PC-9 (cell line): Measurements from ENCODE around the gene CSN1S1. TPM values are rescaled to one million over a fixed set of nuclear protein-coding genes. Genes with fewer than 3 reads are reported as not detected.

ENCODE experiments used
- BruUV-seq: library from RNA; stranded (reverse); fragments of 400-500 nt; replicated peaks from 2 replicates; lab custom pipeline; 2021; lab: Mats Ljungman, UMichigan
- CTCF ChIA-PET: fragments of 300-600 bp; sonication (Branson Sonifier 250); formaldehyde crosslinking; loops from one replicate; lab custom pipeline; 2022; ENCODE audit warnings: antibody characterized with exemption; lab: Charles Lee
- POLR2A ChIA-PET: fragments of 300-600 bp; sonication (Branson Sonifier 250); formaldehyde crosslinking; loops from one replicate; lab custom pipeline; 2022; ENCODE audit warnings: antibody characterized with exemption; ENCODE audit not compliant: unreplicated experiment; lab: Charles Lee
- DNase-seq, 2 experiments: peaks; one replicate each; pipeline versions ENCODE4 v3.0.0 to v3.0.0-alpha.2; 2015 to 2022; ENCODE audit warnings: mixed read lengths in 1 of 2
- H2AFZ ChIP-seq: fragments of 200-600 bp; sonication (generic); 2 replicates; pipeline ENCODE4 v1.8.1; 2017; ENCODE audit warnings: antibody characterized with exemption
- H3F3A ChIP-seq: fragments of 200-600 bp; sonication (generic); 2 replicates; pipeline ENCODE4 v1.8.1; 2017; ENCODE audit warnings: antibody characterized with exemption, mild to moderate bottlenecking, low read depth; ENCODE audit not compliant: insufficient read depth
- H3K27ac ChIP-seq: fragments of 200-600 bp; sonication (generic); 2 replicates; pipeline ENCODE4 v1.6.1; 2016; ENCODE audit warnings: mixed run types
- H3K27me3 ChIP-seq: fragments of 200-600 bp; sonication (generic); 2 replicates; pipeline ENCODE4 v1.6.1; 2016; ENCODE audit warnings: low read depth, mixed run types; ENCODE audit not compliant: insufficient read depth
- H3K36me3 ChIP-seq: fragments of 200-600 bp; sonication (generic); 2 replicates; pipeline ENCODE4 v1.6.1; 2016; ENCODE audit warnings: low read depth, mixed run types
- H3K4me1 ChIP-seq: fragments of 200-600 bp; sonication (generic); replicated peaks from 2 replicates; pipeline ENCODE4 v1.6.1; 2016; ENCODE audit warnings: mixed run types; ENCODE audit not compliant: insufficient read depth
- H3K4me2 ChIP-seq: fragments of 200-600 bp; sonication (generic); 2 replicates; pipeline ENCODE4 v1.6.1; 2017; ENCODE audit warnings: mixed run types
- H3K4me3 ChIP-seq: fragments of 200-600 bp; sonication (generic); 2 replicates; pipeline ENCODE4 v1.6.1; 2016; ENCODE audit warnings: mixed run types
- H3K79me2 ChIP-seq: fragments of 200-600 bp; sonication (generic); 2 replicates; pipeline ENCODE4 v1.6.1; 2017; ENCODE audit warnings: low read depth, mixed run types
- H3K9me2 ChIP-seq: fragments of 200-600 bp; sonication (generic); 2 replicates; pipeline ENCODE4 v1.8.1; 2017; ENCODE audit warnings: mild to moderate bottlenecking; ENCODE audit not compliant: insufficient read depth
- H3K9me3 ChIP-seq: fragments of 200-600 bp; sonication (generic); 2 replicates; pipeline ENCODE4 v1.8.1; 2016; ENCODE audit warnings: low read depth; ENCODE audit not compliant: insufficient read depth
- H4K20me1 ChIP-seq: fragments of 200-600 bp; sonication (generic); 2 replicates; pipeline ENCODE4 v1.8.1; 2017; ENCODE audit not compliant: insufficient read depth
- CTCF ChIP-seq: fragments of 200-600 bp; sonication (generic); conservative IDR thresholded peaks from 2 replicates; pipeline ENCODE4 v1.6.1; 2017; ENCODE audit warnings: mixed run types, antibody characterized with exemption, mild to moderate bottlenecking, moderate library complexity
- EZH2 ChIP-seq: fragments of 200-600 bp; sonication (generic); IDR thresholded peaks from 2 replicates; pipeline ENCODE4 v1.8.0; 2017; ENCODE audit warnings: antibody characterized with exemption, low read depth
- intact Hi-C: fragments of 100-400 bp; cut with micrococcal nuclease; formaldehyde crosslinking; loops from one replicate; pipeline ENCODE4 v1.10.0; 2022; ENCODE audit not compliant: unreplicated experiment
- total RNA-seq: library from RNA; stranded (reverse); gene quantifications from 2 replicates; pipeline ENCODE4 v1.2.3, GENCODE V29; 2021

CSN1S1 gene
- total RNA-seq, 1 experiment from 2014 or later = not detected

DNA sequence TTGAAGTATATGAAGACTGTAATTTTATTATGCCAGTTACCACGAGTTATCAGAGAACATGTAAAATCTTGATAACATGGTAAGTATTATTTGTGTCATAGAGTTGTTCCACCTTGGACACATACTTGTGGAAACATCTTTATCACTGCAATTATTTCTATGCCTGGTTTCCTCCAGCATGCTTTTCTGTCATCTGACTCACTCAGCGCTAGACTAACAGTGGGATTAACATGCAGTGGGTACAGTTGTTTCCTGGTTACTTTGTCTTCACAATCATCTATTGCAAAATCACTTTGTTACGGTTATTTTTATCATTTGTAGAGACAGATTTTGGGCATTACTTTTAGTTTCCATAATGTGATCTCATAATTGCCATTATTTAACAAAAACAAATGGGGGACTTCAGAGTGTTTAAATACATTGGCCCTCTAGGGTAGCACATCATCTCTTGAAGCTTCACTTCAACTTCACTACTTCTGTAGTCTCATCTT lies 64.7 kb downstream of the CSN1S1 start, which contains the start of gene STATH:
Gene STATH, plus strand, starts transcription at position 441 of the 491 bp plus-strand sequence. CDS start 2,472 bp downstream, outside the sequence.
- Histone ChIP-seq H3K27ac (no peak within 1 kb of the TSS), H3K4me2 (no peak within 1 kb of the TSS), H2AFZ (no peak within 1 kb of the TSS), H3K4me3 (no peak within 1 kb of the TSS), H4K20me1 (no peaks in the 10 kb centered on the region), H3F3A (no peaks in the 10 kb centered on the region), H3K36me3 (no peaks in the 10 kb centered on the region), H3K9me2 (no peaks in the 10 kb centered on the region), H3K9me3 (no peaks in the 10 kb centered on the region), H3K27me3 (no peaks in the 10 kb centered on the region), H3K79me2 (no peaks in the 10 kb centered on the region), H3K4me1 (no peaks in the 10 kb centered on the region)
- ChIA-PET POLR2A (no interaction called here), CTCF (no interaction called here)
- TF ChIP-seq EZH2 (no peak), CTCF (no peak)
- BruUV-seq = no TSS peak
- DNase-seq = no peak
- intact Hi-C loops = no loop called here

Other genes starting within 250 kb of the CSN1S1 start
- 0.24 and 0.25 TPM in 2 replicates for gene SULT1B1, start 170.4 kb upstream of the CSN1S1 start, total RNA-seq
- not detected in 2 replicates for gene SULT1E1, start 70.9 kb upstream of the CSN1S1 start, total RNA-seq
- not detected in 2 replicates for gene CSN2, start 34.7 kb downstream of the CSN1S1 start, total RNA-seq
- gene STATH, start 64.9 kb downstream of the CSN1S1 start, total RNA-seq = not detected in 2 replicates
- not detected in 2 replicates for gene HTN3, start 97.4 kb downstream of the CSN1S1 start, total RNA-seq
- gene HTN1, start 119.4 kb downstream of the CSN1S1 start, total RNA-seq = not detected in 2 replicates
- gene PRR27, start 223.2 kb downstream of the CSN1S1 start, total RNA-seq = not detected in 2 replicates